H1 (cell line): Measurements from ENCODE around the gene CEACAM5. TPM values are rescaled to one million over a fixed set of nuclear protein-coding genes. Genes with fewer than 3 reads are reported as not detected.

Source experiments
- CTCF ChIA-PET: fragments of 300-600 bp; sonication (Branson Sonifier 250); formaldehyde crosslinking; loops from one replicate; lab custom pipeline; 2021; ENCODE audit not compliant: partially characterized antibody; lab: Charles Lee
- POLR2A ChIA-PET: fragments of 300-600 bp; sonication (Branson Sonifier 250); formaldehyde crosslinking; loops from one replicate; lab custom pipeline; 2021; ENCODE audit warnings: inconsistent platforms; ENCODE audit not compliant: partially characterized antibody; lab: Charles Lee
- DNase-seq, 2 experiments: peaks; one replicate each; pipeline versions ENCODE4 v3.0.0 to v3.0.0-alpha.2; 2010 to 2022; ENCODE audit warnings: low spot score in 2 of 2, low read depth in 1 of 2, mixed read lengths in 1 of 2
- FAIRE-seq: peaks from 2 replicates; lab custom pipeline; 2011; peaks lifted over from hg19 to GRCh38; lab: Jason Lieb, UNC
- H2AFZ ChIP-seq: 2 replicates; pipeline ENCODE4 v1.8.1; 2012; ENCODE audit warnings: low read length, inconsistent platforms
- H2AK5ac ChIP-seq: 2 replicates; pipeline ENCODE4 v1.6.1; 2013; ENCODE audit warnings: low read depth, low read length
- H2BK120ac ChIP-seq: replicated peaks from 2 replicates; pipeline ENCODE3; 2013; ENCODE audit warnings: low read depth, low read length, inconsistent platforms
- H2BK12ac ChIP-seq: 2 replicates; pipeline ENCODE4 v1.6.1; 2013; ENCODE audit warnings: low read depth, low read length
- H2BK15ac ChIP-seq: 2 replicates; pipeline ENCODE4 v1.6.1; 2013; ENCODE audit warnings: low read length
- H2BK20ac ChIP-seq: 2 replicates; pipeline ENCODE4 v1.6.1; 2013; ENCODE audit warnings: low read length
- H2BK5ac ChIP-seq: 2 replicates; pipeline ENCODE4 v1.6.1; 2013; ENCODE audit warnings: low read depth, low read length
- H3K14ac ChIP-seq: 2 replicates; pipeline ENCODE4 v1.6.1; 2013; ENCODE audit warnings: inconsistent platforms; ENCODE audit not compliant: insufficient read length
- H3K18ac ChIP-seq: 2 replicates; pipeline ENCODE4 v1.6.1; 2013; ENCODE audit warnings: low read length; ENCODE audit errors: extremely low read depth
- H3K23ac ChIP-seq: 2 replicates; pipeline ENCODE4 v1.6.1; 2013; ENCODE audit warnings: inconsistent platforms; ENCODE audit not compliant: insufficient read length
- H3K23me2 ChIP-seq: 2 replicates; pipeline ENCODE4 v1.6.1; 2013; ENCODE audit warnings: low read depth, low read length
- H3K27ac ChIP-seq: 2 replicates; pipeline ENCODE4 v1.6.1; 2011; ENCODE audit warnings: low read depth, low read length, inconsistent platforms
- H3K27me3 ChIP-seq, 4 experiments: replicated peaks in 1 of 4; 1 replicate in 1 of 4; 2 replicates in 3 of 4; pipeline versions ENCODE4 v1.6.1 to v1.8.1; 2011 to 2013; ENCODE audit warnings: low read length in 3 of 4, mild to moderate bottlenecking in 3 of 4, inconsistent platforms in 2 of 4, mixed read lengths in 2 of 4, moderate library complexity in 1 of 4; ENCODE audit not compliant: control insufficient read depth in 3 of 4, insufficient read depth in 3 of 4; ENCODE audit errors: extremely low read depth in 1 of 4
- H3K36me3 ChIP-seq, 4 experiments: 2 replicates each; pipeline versions ENCODE4 v1.6.1 to v1.8.1; 2011 to 2013; ENCODE audit warnings: mild to moderate bottlenecking in 4 of 4, low read length in 3 of 4, moderate library complexity in 2 of 4, control low read depth in 1 of 4, inconsistent platforms in 1 of 4; ENCODE audit not compliant: insufficient read depth in 4 of 4, control insufficient read depth in 2 of 4
- H3K4ac ChIP-seq: replicated peaks from 2 replicates; pipeline ENCODE3; 2013; ENCODE audit warnings: low read length, low read depth, mixed read lengths, inconsistent platforms; ENCODE audit not compliant: insufficient read length
- H3K4me1 ChIP-seq, 4 experiments: replicated peaks in 1 of 4; 1 replicate in 1 of 4; 2 replicates in 3 of 4; pipeline versions ENCODE4 v1.6.1 to v1.8.1; 2011 to 2013; ENCODE audit warnings: low read length in 3 of 4, inconsistent platforms in 2 of 4, mixed read lengths in 1 of 4; ENCODE audit not compliant: insufficient read depth in 4 of 4, control insufficient read depth in 3 of 4
- H3K4me2 ChIP-seq, 2 experiments: 2 replicates each; pipeline versions ENCODE4 v1.6.1 to v1.8.1; 2011 to 2013; ENCODE audit warnings: low read depth in 2 of 2, low read length in 2 of 2, control low read depth in 1 of 2, inconsistent platforms in 1 of 2, mild to moderate bottlenecking in 1 of 2; ENCODE audit not compliant: insufficient read depth in 1 of 2
- H3K4me3 ChIP-seq, 4 experiments: fragments of 200-600, 300-600 bp in 1 of 4; sonication (generic), shearing (Covaris generic), sonication (Bioruptor Twin) in 1 of 4; 2 replicates each; pipeline versions ENCODE4 v1.5.1 to v1.8.1; 2011 to 2016; ENCODE audit warnings: low read length in 4 of 4, low read depth in 3 of 4, control low read depth in 2 of 4, inconsistent platforms in 2 of 4, mild to moderate bottlenecking in 2 of 4, mixed read lengths in 1 of 4, moderate library complexity in 1 of 4; ENCODE audit not compliant: insufficient read depth in 2 of 4; ENCODE audit errors: extremely low read depth in 1 of 4
- H3K56ac ChIP-seq: replicated peaks from 2 replicates; pipeline ENCODE3; 2013; ENCODE audit warnings: low read depth, mild to moderate bottlenecking, mixed read lengths, low read length, inconsistent platforms; ENCODE audit not compliant: insufficient read length
- H3K79me1 ChIP-seq: 2 replicates; pipeline ENCODE4 v1.6.1; 2013; ENCODE audit warnings: low read depth, low read length, control low read depth
- H3K79me2 ChIP-seq, 2 experiments: 2 replicates each; pipeline versions ENCODE4 v1.6.1 to v1.8.1; 2012 to 2013; ENCODE audit warnings: low read length in 2 of 2, mild to moderate bottlenecking in 2 of 2, inconsistent platforms in 1 of 2; ENCODE audit not compliant: insufficient read depth in 2 of 2, control insufficient read depth in 1 of 2
- H3K9ac ChIP-seq, 4 experiments: replicated peaks in 1 of 4; 1 replicate in 1 of 4; 2 replicates in 3 of 4; pipeline versions ENCODE4 v1.6.1 to v1.8.1; 2011 to 2013; ENCODE audit warnings: low read depth in 3 of 4, low read length in 3 of 4, control low read depth in 2 of 4, mild to moderate bottlenecking in 2 of 4, moderate library complexity in 2 of 4, inconsistent platforms in 1 of 4; ENCODE audit errors: extremely low read depth in 1 of 4
- H3K9me3 ChIP-seq, 2 experiments: 2 replicates each; pipeline versions ENCODE4 v1.6.1 to v1.8.1; 2012 to 2013; ENCODE audit warnings: mild to moderate bottlenecking in 2 of 2, moderate library complexity in 2 of 2, control low read depth in 1 of 2, inconsistent platforms in 1 of 2, low read depth in 1 of 2, low read length in 1 of 2, mixed read lengths in 1 of 2; ENCODE audit not compliant: insufficient read depth in 2 of 2
- H4K20me1 ChIP-seq, 2 experiments: replicated peaks in 1 of 2; 2 replicates each; pipeline versions ENCODE3 to v1.8.1; 2011 to 2013; ENCODE audit warnings: inconsistent platforms in 2 of 2, low read length in 2 of 2, mild to moderate bottlenecking in 1 of 2; ENCODE audit not compliant: insufficient read depth in 2 of 2, control insufficient read depth in 1 of 2
- H4K5ac ChIP-seq: 2 replicates; pipeline ENCODE4 v1.6.1; 2013; ENCODE audit warnings: low read length, low read depth, mixed read lengths, inconsistent platforms; ENCODE audit not compliant: insufficient read length
- H4K8ac ChIP-seq: 2 replicates; pipeline ENCODE4 v1.8.0; 2013; ENCODE audit warnings: mild to moderate bottlenecking, moderate library complexity, low read length, inconsistent platforms; ENCODE audit not compliant: insufficient read depth; ENCODE audit errors: extremely low read depth
- H4K91ac ChIP-seq: replicated peaks from 2 replicates; pipeline ENCODE3; 2013; ENCODE audit warnings: low read length, mixed read lengths, inconsistent platforms; ENCODE audit not compliant: insufficient read length
- ATF3 ChIP-seq: IDR thresholded peaks from 2 replicates; pipeline ENCODE4 v1.6.1; 2011; ENCODE audit warnings: low read depth, mild to moderate bottlenecking, low read length; ENCODE audit not compliant: insufficient read depth
- CTBP2 ChIP-seq: IDR thresholded peaks from 2 replicates; pipeline ENCODE4 v1.7.0; 2011; ENCODE audit warnings: borderline replicate concordance, mild to moderate bottlenecking, moderate library complexity, mixed read lengths, low read length; ENCODE audit not compliant: insufficient read depth, insufficient read length
- EZH2 ChIP-seq: fragments of 200-600 bp; sonication (generic); IDR thresholded peaks from 2 replicates; pipeline ENCODE4 v1.7.1; 2012; ENCODE audit warnings: low read depth, mild to moderate bottlenecking, moderate library complexity, low read length, inconsistent platforms; ENCODE audit not compliant: severe bottlenecking
- GTF2F1 ChIP-seq: IDR thresholded peaks from 2 replicates; pipeline ENCODE4 v1.6.1; 2012; ENCODE audit warnings: low read depth, low read length, improper control_type of control experiment, borderline replicate concordance
- HDAC2 ChIP-seq, 2 experiments: fragments of 300-600 bp in 1 of 2; sonication (generic) in 1 of 2; IDR thresholded peaks; 2 replicates each; pipeline ENCODE4 v1.6.1; 2011 to 2012; ENCODE audit warnings: low read depth in 2 of 2, low read length in 2 of 2, mild to moderate bottlenecking in 2 of 2, moderate library complexity in 2 of 2, borderline replicate concordance in 1 of 2, inconsistent platforms in 1 of 2
- NRF1 ChIP-seq: IDR thresholded peaks from 2 replicates; pipeline ENCODE4 v1.6.1; 2011; ENCODE audit warnings: mild to moderate bottlenecking, low read depth, low read length, improper control_type of control experiment
- PHF8 ChIP-seq: fragments of 200-600 bp; sonication (generic); conservative IDR thresholded peaks from 2 replicates; pipeline ENCODE4 v1.7.1; 2012; ENCODE audit warnings: low read depth, mild to moderate bottlenecking, inconsistent platforms, low read length, moderate library complexity
- POLR2AphosphoS5 ChIP-seq: IDR thresholded peaks from 2 replicates; pipeline ENCODE4 v1.6.1; 2011; ENCODE audit warnings: low read depth, low read length
- POU5F1 ChIP-seq: IDR thresholded peaks from 2 replicates; pipeline ENCODE4 v1.6.1; 2011; ENCODE audit warnings: low read depth, mild to moderate bottlenecking, low read length, moderate library complexity
- TAF1 ChIP-seq: IDR thresholded peaks from 2 replicates; pipeline ENCODE4 v1.6.1; 2011; ENCODE audit warnings: mild to moderate bottlenecking, low read depth, low read length
- polyA plus RNA-seq, 7 experiments: library from polyadenylated mRNA; depleted of rRNA in 3 of 7; stranded (reverse) in 5 of 7; unstranded in 2 of 7; fragments of >200 nt in 5 of 7; fragments of 200-250 nt in 2 of 7; gene quantifications; 1 replicate in 5 of 7; 2 replicates in 1 of 7; 4 replicates in 1 of 7; pipeline versions ENCODE4 v1.2.1 to v1.2.3, GENCODE V29; 2011 to 2013; ENCODE audit warnings: missing spikeins in 2 of 7, mixed read lengths in 2 of 7
- total RNA-seq: library from RNA; stranded (reverse); fragmentation: NEBNext Ultra II Directional; extraction: Animal tissue kit (Norgen Biotek cat#: 25700); gene quantifications from 2 replicates; pipeline ENCODE4 v1.2.1, GENCODE V29; 2021

The CEACAM5 gene
- total and polyA plus RNA-seq, 2 of the 8 experiments (the other 6 are each of a cell fraction or from before 2014, with no cell fraction given): not detected

- H3K79me2 ChIP-seq: no peaks in the 10 kb centered on the region
- no peaks in the 10 kb centered on the region; the same call in 1 of the 2 replicates for H3K79me1 ChIP-seq
- H3K9me3 ChIP-seq: peaks cover 68 to 84% of the 10 kb centered on the region in 2 experiments
- no peak for FAIRE-seq
- no peak for DNase-seq
- H3K9ac ChIP-seq: no peak overlapping the region
- no peak overlapping the region for H2BK15ac ChIP-seq
- H2BK12ac ChIP-seq: no peak overlapping the region
- no peak overlapping the region for H3K23ac ChIP-seq
- no peak overlapping the region for H4K5ac ChIP-seq
- no peaks in the 10 kb centered on the region for H3K23me2 ChIP-seq
- H2BK120ac ChIP-seq: no peak overlapping the region
- H3K4me1 ChIP-seq: no peaks in the 10 kb centered on the region
- ChIA-PET CTCF (no interaction called here), POLR2A (no interaction called here)
- H4K91ac ChIP-seq: no peak overlapping the region
- no peak overlapping the region for H3K4me3 ChIP-seq
- no peaks in the 10 kb centered on the region for H3K27me3 ChIP-seq
- TF ChIP-seq TAF1: no peak
- no peak for TF ChIP-seq CTBP2
- TF ChIP-seq GTF2F1: no peak
- no peak for TF ChIP-seq ATF3
- no peak for TF ChIP-seq PHF8
- no peak for TF ChIP-seq HDAC2 (IDR thresholded peaks at IDR 0.05; ENCODE audit: borderline replicate concordance in 1 of 2, low read depth in 2 of 2, low read length in 2 of 2)
- no peak for TF ChIP-seq POLR2AphosphoS5
- TF ChIP-seq POU5F1: no peak
- no peak for TF ChIP-seq NRF1
- TF ChIP-seq EZH2: no peak
- no peak overlapping the region for H3K4ac ChIP-seq
- no peak overlapping the region for H3K18ac ChIP-seq
- no peaks in the 10 kb centered on the region for H4K20me1 ChIP-seq
- no peak overlapping the region for H4K8ac ChIP-seq
- H3K56ac ChIP-seq: no peak overlapping the region
- H2BK5ac ChIP-seq: no peak overlapping the region
- H2AK5ac ChIP-seq: no peak overlapping the region
- no peak overlapping the region for H3K4me2 ChIP-seq
- H3K14ac ChIP-seq: no peak overlapping the region
- H3K27ac ChIP-seq: no peak overlapping the region
- no peak overlapping the region for H2BK20ac ChIP-seq
- H2AFZ ChIP-seq: no peak overlapping the region
- H3K36me3 ChIP-seq: no peaks in the 10 kb centered on the region
These were observed 37.7 kb upstream of the CEACAM5 start for GRCh38 chr19:41670755-41671154.
